GM18951 (cell line): ENCODE data around the gene OR8S1.
"Not testable (repeated sequence)": the region's sequence is repeated elsewhere in the genome, so short reads cannot be mapped to it uniquely, and the experiment has no call there.

Experiments used
- POLR2A ChIP-seq: IDR thresholded peaks from 4 replicates; pipeline ENCODE4 v1.6.1; 2011; ENCODE audit warnings: mild to moderate bottlenecking; ENCODE audit not compliant: insufficient read length, insufficient read depth; ENCODE audit errors: extremely low read depth
- in situ Hi-C: fragments of 300-500 bp; cut with MboI; formaldehyde crosslinking; loops from one replicate; pipeline ENCODE4 v1.12.0; 2022; ENCODE audit warnings: low sequenced_read_pairs, mixed read lengths, inconsistent platforms; ENCODE audit not compliant: unreplicated experiment

OR8S1 gene

DNA sequence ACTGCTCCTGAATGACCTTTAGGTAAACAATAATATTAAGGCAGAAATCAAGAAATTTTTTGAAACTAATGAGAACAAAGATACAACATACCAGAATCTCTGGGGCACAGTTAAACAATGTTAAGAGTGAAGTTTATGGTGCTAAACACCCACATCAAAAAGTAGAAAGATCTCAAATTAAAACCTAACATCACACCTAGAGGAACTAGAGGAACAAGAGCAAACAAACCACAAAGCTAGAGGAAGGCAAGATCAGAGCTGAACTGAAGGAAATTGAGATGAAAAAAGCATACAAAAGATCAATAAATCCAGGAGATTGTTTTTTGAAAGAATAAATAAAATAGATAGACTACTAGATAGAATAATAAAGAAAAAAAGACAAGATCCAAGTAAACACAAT is 7.2 kb downstream of the OR8S1 start:
- TF ChIP-seq POLR2A: no peak
- in situ Hi-C loops: no loop called here

DNA sequence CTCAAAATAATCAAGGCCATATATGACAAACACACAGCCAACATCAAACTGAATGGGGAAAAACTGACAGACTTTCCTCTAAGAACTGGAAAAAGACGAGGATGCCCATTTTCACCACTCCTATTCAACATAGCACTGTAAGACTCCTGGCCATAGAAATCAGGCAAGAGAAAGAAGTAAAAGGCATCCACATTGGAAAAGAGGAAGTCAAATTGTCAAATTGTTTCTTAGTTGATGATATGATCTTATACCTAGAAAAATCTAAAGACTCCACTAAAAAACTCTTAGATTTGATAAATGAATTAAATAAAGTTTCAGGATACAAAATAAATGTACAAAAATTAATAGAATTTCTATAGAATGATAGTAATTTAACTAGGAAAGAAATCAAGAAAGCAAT is 11.2 kb downstream of the OR8S1 start:
- TF ChIP-seq POLR2A: no peak
- in situ Hi-C loops: no loop called here

GRCh38 chr12:48542300-48542928 is 17.0 kb downstream of the OR8S1 start:
- no peak for TF ChIP-seq POLR2A
- in situ Hi-C loops: loop anchor here (5.0 kb wide), 1 partner anchor 75 kb away; no protein-coding TSS in a partner anchor

DNA sequence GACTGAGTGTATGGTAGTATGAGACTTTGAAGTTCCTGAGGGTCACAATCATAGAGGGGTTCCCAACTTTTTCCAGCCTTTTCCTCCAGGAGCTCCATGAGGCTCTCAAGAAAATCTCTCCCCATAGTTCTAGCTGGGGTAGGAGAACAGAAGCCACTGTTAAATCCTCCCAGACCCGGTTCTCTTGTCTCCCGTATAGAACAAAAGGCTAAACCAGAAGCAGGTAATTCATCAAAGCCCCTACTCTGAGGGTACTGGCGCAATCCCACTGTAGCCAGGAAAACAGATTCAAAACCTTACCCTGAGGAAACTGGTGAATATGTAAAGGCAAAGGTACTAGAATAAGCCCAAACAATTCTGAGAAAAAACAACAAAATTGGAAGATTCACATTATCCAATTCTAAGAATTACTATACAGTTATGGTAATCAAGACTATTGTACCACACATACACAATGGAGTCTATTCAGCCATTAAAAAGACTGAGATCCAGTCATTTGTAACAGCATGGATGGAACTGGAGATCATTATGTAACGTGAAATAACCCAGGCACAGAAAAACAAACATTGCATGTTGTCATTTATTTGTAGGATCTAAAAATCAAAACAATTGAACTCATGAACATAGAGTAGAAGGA is 20.5 kb downstream of the OR8S1 start:
- TF ChIP-seq POLR2A: no peak
- in situ Hi-C loops: no loop called here

GRCh38 chr12:48547012-48547411 is 21.6 kb downstream of the OR8S1 start:
- in situ Hi-C loops: not testable (repeated sequence)

GRCh38 chr12:48551636-48552035 is 26.2 kb downstream of the OR8S1 start:
- in situ Hi-C loops: not testable (repeated sequence)

GRCh38 chr12:48553666-48554343 is 28.4 kb downstream of the OR8S1 start:
- in situ Hi-C loops: not testable (repeated sequence)

- in situ Hi-C loops: no loop called here
- TF ChIP-seq POLR2A: no peak
These were observed 31.2 kb downstream of the OR8S1 start for GRCh38 chr12:48556631-48557030.

DNA sequence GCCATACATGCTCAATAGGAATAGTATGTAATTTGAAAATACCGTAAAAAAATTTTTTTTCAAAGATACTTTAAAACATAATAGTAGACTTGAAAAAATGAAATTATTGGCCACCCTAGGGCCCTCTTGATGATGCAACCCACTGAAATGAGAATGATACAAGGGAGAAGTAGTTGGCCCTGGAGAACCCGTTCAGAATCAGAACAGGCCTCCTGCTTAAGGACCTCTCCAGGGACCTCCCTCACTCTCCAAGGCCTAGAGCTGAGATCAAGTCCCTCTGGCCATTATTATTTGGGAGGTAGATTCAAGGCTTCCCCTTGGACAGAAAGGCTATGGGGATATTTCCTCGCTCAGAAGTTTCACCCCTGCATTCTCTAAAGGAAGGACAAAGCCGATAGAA is 32.5 kb downstream of the OR8S1 start:
- TF ChIP-seq POLR2A: no peak
- in situ Hi-C loops: no loop called here

- in situ Hi-C loops: no loop called here
- TF ChIP-seq POLR2A: no peak
These were observed 42.3 kb downstream of the OR8S1 start for GRCh38 chr12:48567731-48568130.

DNA sequence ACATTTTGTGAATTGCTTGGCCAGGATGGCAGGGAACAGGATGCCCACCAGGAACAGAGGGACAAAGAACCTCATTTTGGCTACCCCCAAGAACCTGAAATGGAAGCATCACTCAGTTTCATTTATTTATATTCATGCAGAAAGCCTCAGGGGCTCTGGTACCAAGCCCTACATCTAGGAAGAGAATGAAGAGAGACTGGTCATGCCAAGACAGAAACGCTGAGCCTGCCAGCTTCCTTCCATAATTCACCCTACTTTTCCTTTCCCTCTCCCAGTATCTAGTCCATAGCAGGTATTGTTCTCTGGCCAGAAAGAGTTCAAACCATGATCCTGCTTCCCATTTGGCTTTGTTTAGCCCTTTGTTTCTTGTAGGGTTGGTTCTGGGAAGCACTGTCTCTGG is 44.5 kb downstream of the OR8S1 start, which contains the start of gene LALBA:
LALBA (minus strand) TSS at position 101 of the 400 bp plus-strand sequence; CDS start at position 75, 26 bp downstream.
- in situ Hi-C loops: no loop called here
- no peak for TF ChIP-seq POLR2A

GRCh38 chr12:48572326-48572725 is 46.9 kb downstream of the OR8S1 start:
- in situ Hi-C loops: no loop called here
- TF ChIP-seq POLR2A: no peak
